H1 (cell line): ENCODE results near the gene TSPAN9. TPM values are rescaled to one million over a fixed set of nuclear protein-coding genes. Genes with fewer than 3 reads are reported as not detected.

Experiments used
- HDAC2 ChIP-seq, 2 experiments: fragments of 300-600 bp in 1 of 2; sonication (generic) in 1 of 2; IDR thresholded peaks; 2 replicates each; pipeline ENCODE4 v1.6.1; 2011 to 2012; ENCODE audit warnings: low read depth in 2 of 2, low read length in 2 of 2, mild to moderate bottlenecking in 2 of 2, moderate library complexity in 2 of 2, borderline replicate concordance in 1 of 2, inconsistent platforms in 1 of 2
- polyA plus RNA-seq, 7 experiments: library from polyadenylated mRNA; depleted of rRNA in 3 of 7; stranded (reverse) in 5 of 7; unstranded in 2 of 7; fragments of >200 nt in 5 of 7; fragments of 200-250 nt in 2 of 7; gene quantifications; 1 replicate in 5 of 7; 2 replicates in 1 of 7; 4 replicates in 1 of 7; pipeline versions ENCODE4 v1.2.1 to v1.2.3, GENCODE V29; 2011 to 2013; ENCODE audit warnings: missing spikeins in 2 of 7, mixed read lengths in 2 of 7
- total RNA-seq: library from RNA; stranded (reverse); fragmentation: NEBNext Ultra II Directional; extraction: Animal tissue kit (Norgen Biotek cat#: 25700); gene quantifications from 2 replicates; pipeline ENCODE4 v1.2.1, GENCODE V29; 2021

Gene TSPAN9
- total and polyA plus RNA-seq, 2 of the 8 experiments (the other 6 are each of a cell fraction or from before 2014, with no cell fraction given) = 11.5 to 29.1 TPM

DNA sequence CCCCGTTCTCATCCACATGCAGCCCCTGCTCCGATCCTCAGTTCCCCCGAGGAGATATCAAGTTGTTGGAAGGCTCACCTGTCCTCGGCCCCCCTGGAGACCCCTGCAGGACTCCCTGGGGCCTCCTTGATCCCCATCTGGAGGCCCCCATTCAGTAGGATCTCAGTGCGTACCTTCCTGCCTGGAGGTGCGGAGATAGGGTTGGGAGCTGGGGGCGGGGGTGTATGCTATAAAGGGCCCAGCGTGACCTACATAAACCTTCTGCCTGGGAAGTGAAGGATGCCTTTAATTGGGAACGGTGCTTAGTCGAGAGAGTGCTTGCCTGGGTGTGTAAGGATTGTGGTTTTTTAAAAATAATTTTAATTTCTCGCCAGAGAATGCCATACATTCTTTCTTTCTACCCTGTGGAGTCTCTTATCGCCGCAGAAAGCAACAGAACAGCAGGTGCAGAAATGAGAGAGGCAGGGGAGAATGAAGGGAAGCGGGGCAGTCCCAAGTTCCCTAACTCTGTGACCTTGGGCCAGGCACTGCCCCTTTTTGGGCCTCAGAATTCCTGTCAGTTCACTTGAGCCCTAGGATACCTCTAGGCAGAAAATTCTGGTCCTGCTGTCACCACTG, 153.7 kb downstream of the TSPAN9 start (continued):
- TF ChIP-seq HDAC2 (IDR thresholded peaks at IDR 0.05; ENCODE audit: borderline replicate concordance in 1 of 2, low read depth in 2 of 2, low read length in 2 of 2) = no peak
